ENCODE data around the gene DTD1.

- TF ChIP-seq POLR2AphosphoS5 (IDR thresholded peaks at IDR 0.05) (no peak), EP300 (IDR thresholded peaks at IDR 0.05) (no peak)
Observed at GRCh38 chr20:18813483-18813882, 225.6 kb downstream of the DTD1 start, which contains the start of gene SCP2D1.

Data from gastroesophageal sphincter (tissue), 2 donors.